HUDEP-2 (cell line): Measurements from ENCODE around the gene CTAGE1.
"Not testable (repeated sequence)": the region's sequence is repeated elsewhere in the genome, so short reads cannot be mapped to it uniquely, and the experiment has no call there.

Experiments used
- DNase-seq, 76 experiments: peaks; one replicate each; lab custom pipeline; 2025; ENCODE audit not compliant: unreplicated experiment in 76 of 76; lab: John Stamatoyannopoulos, UW

The CTAGE1 gene

GRCh38 chr18:22394428-22394827 lies 23.3 kb downstream of the CTAGE1 start:
- no peak for DNase-seq

- not testable (repeated sequence) for DNase-seq
Measured at GRCh38 chr18:22393164-22393563, 24.6 kb downstream of the CTAGE1 start.

DNA sequence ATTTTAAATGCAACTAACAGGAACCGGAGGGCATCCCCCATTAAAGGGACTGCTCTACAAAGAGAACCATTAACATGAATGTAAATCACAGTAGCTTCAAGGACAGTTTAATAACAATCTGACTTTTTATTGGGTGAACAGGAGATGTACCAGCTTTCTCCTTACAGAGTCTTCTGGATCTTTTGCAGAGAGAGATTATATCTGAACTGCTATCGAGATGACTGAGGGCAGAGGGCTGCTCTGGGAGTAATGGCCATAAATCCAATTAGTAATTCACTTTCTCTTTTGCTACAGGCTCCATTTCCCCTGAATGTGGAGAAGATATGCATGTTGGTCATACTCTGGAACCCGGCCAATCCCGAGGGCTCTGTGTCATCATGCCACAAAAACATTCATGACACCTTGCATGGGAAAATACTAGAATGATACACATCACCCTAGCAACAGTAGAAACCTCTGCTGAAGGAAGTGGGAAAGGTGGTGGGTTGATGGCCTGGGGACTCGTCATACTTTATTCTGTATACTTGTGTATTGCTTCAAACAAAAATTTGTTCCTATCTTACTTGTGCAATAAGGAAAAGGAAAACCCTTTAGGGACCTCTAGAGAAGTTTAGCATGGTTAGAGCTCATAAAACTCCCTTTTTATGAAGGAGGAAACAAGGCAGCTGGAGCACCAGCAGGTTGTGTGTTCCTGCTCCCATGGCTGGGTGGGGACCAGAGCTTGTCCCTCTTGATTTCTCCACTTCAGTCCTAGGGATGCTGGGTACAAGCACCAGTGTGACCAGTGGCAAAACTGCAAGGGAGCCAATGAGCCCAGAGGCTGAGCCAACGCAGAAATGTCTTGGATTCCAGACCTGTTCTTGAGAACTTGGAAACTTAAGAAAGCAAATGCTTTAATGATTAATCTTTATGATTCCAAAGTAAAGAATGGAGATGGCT lies 26.0 kb downstream of the CTAGE1 start:
- DNase-seq, result peak in 1 of 76 experiments; percentile 2

GRCh38 chr18:22387787-22388186 lies 29.9 kb downstream of the CTAGE1 start:
- no peak for DNase-seq

- DNase-seq, result no peak
Measured at GRCh38 chr18:22387364-22387763, 30.4 kb downstream of the CTAGE1 start.

DNA sequence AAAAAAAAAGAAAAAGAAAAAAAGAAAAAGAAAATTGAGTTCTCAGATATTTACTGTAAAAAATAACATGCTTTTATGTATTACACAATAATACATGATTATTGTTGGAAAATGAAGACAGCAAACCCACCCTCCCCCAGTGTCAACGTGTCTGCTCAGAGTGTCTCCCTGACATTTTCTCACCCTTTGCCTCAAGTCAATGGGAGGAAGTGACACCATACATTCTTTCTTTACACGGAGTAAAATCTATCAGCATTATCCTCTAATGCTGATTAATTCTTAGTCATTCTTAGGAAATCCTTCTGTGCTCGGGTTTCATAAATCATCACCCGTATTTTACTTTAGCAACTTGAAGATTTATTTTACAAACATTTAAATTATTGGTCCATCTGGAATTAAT lies 32.0 kb downstream of the CTAGE1 start:
- no peak for DNase-seq

DNA sequence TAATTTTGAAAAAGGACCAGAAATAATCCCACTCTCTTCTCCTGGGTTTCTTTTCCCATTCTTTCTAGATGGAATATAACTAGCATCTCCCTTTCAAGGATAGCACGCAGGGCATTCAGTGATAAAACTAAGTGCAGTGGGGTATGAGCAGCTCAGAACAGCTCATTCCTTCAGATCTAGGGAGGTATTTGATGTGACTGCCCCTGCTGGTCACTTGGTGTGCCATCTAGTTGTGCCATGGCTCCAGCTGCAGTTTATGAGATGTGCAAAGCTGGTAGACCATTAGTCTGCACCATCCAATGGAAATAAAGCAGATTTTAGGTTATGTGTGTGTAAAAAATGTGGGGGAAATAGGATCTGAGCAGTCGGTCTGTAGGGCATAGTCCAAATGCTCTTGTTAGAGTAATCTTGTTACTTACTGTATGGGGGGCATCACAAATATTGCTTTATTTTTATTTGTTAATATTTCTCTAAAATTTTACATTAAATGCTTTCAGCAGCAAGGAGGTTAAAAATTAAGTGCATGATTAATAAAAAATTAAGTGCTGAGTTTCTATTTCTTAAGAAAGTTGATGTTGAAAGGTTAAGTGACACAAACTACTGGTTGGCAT lies 38.9 kb downstream of the CTAGE1 start:
- peak in 24 of 76 experiments; percentile 2 to 47 (median 10) for DNase-seq

DNA sequence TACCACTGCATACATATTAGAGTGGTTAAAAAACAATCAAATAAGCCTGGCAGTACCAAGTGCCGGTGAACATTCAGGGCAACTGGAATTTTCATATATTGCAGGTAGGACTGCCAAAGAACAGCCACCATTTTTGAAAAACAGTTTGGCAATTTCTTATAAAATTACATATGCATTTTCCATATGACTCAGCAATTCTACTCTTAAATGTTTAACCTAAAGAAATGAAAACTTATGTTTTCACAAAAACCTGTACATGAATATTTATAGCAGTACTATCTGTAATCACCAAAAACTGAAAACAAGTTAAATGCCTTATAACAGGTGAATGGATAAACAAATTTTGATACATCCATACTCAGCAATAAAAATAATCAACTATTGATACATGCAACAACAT lies 39.9 kb downstream of the CTAGE1 start:
- no peak for DNase-seq

DNA sequence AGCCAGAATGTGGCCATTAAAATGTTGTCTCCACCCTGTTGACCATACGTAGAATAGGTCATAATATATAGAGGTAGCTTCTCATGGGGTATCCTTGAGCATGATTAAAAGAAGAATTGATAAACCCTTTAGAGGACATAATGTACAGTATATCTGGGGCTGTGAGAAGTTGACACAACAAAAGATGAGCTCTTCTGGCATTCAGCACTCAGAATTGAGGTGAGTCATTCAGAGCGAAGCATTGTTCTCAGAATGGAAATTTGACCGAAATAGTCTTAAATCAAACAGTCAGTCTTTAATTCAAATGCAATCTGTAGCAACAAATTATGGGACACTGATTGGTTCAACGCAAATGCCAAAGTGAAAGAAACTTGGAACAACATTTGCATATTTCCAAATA lies 47.3 kb downstream of the CTAGE1 start:
- DNase-seq, result no peak

DNA sequence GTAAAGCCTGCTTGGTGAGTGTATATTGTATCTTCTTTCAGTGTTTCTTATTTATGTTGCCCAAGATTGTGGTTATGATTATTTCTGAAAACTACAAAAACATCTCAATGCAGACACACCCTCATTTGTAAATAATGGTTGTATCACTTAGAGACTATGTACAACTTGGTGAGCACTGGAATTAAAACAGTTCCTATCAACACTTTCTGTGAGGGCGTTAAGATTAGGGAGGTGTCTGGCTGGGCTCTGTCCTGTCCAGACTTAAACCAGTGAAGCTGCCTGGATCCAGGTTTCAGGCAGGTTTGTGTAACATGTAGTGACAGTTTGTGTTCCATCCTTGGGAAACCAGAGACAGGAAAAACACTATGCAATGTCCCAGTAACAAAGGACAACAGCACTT lies 49.7 kb downstream of the CTAGE1 start:
- DNase-seq, result no peak

DNA sequence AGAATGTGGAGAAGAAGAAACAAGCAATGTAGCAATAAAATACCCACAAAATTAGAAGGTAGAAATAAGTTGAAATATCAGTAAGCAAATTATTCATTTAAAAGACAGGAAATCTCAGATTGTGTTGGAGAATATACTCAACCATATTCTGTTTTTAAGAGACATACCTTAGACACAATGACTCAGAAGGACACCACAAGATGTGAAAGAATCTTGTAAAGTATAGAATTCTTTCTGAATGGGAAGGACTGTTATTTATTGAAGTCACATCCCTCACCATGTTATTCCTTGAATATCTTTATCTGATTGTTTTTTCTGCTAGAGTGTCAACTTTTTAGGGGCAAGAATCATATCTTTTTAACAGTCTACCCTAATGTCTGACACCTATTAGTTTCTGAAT lies 50.4 kb downstream of the CTAGE1 start:
- DNase-seq, result no peak

GRCh38 chr18:22363867-22364463 lies 53.8 kb downstream of the CTAGE1 start:
- DNase-seq, result no peak
